RPMI7951 (cell line): ENCODE data around the gene GCC2. TPM values are rescaled to one million over a fixed set of nuclear protein-coding genes. Genes with fewer than 3 reads are reported as not detected.
"Not testable (repeated sequence)": the region's sequence is repeated elsewhere in the genome, so short reads cannot be mapped to it uniquely, and the experiment has no call there.

ENCODE experiments used
- DNase-seq: peaks from one replicate; pipeline ENCODE4 v3.0.0-alpha.2; 2012; ENCODE audit warnings: low read depth
- total RNA-seq: library from RNA; depleted of rRNA; stranded (reverse); fragments of >200 nt; shearing (Covaris generic); gene quantifications from 2 replicates; pipeline ENCODE4 v1.2.3, GENCODE V29; 2014

The GCC2 gene
- total RNA-seq, 1 experiment from 2014 or later, result 18.1 TPM

- no peak for DNase-seq
Measured at GRCh38 chr2:108436976-108437375, 12.0 kb upstream of the GCC2 start.

- no peak for DNase-seq
Measured at GRCh38 chr2:108441712-108442111, 7.3 kb upstream of the GCC2 start.

GRCh38 chr2:108444941-108445840 is 3.8 kb upstream of the GCC2 start:
- no peak for DNase-seq

GRCh38 chr2:108446703-108447102 is 2.3 kb upstream of the GCC2 start:
- no peak for DNase-seq

GRCh38 chr2:108447947-108448677 is 894 bp upstream of the GCC2 start:
- DNase-seq, result no peak

- peak; percentile 42 for DNase-seq
Measured at GRCh38 chr2:108449410-108450130, 564 bp downstream of the GCC2 start.

- DNase-seq, result no peak
Measured at GRCh38 chr2:108450863-108451262, 1.9 kb downstream of the GCC2 start.

- DNase-seq, result no peak
Measured at GRCh38 chr2:108451976-108452375, 3.0 kb downstream of the GCC2 start.

- DNase-seq, result not testable (repeated sequence)
Measured at GRCh38 chr2:108453530-108453929, 4.5 kb downstream of the GCC2 start.

GRCh38 chr2:108454440-108454839 is 5.4 kb downstream of the GCC2 start:
- no peak for DNase-seq

GRCh38 chr2:108455571-108455970 is 6.6 kb downstream of the GCC2 start:
- no peak for DNase-seq

GRCh38 chr2:108458082-108458481 is 9.1 kb downstream of the GCC2 start:
- no peak for DNase-seq

- no peak for DNase-seq
Measured at GRCh38 chr2:108459441-108459840, 10.4 kb downstream of the GCC2 start.

- no peak for DNase-seq
Measured at GRCh38 chr2:108460345-108461037, 11.5 kb downstream of the GCC2 start.

GRCh38 chr2:108477099-108477498 is 28.1 kb downstream of the GCC2 start:
- DNase-seq, result no peak

- no peak for DNase-seq
Measured at GRCh38 chr2:108485253-108485652, 36.2 kb downstream of the GCC2 start.

GRCh38 chr2:108490506-108491122 is 41.6 kb downstream of the GCC2 start:
- DNase-seq, result no peak

- no peak for DNase-seq
Measured at GRCh38 chr2:108491848-108492247, 42.8 kb downstream of the GCC2 start.

- DNase-seq, result peak; percentile 83
Measured at GRCh38 chr2:108492364-108492763, 43.4 kb downstream of the GCC2 start.

- not testable (repeated sequence) for DNase-seq
Measured at GRCh38 chr2:108496167-108496566, 47.2 kb downstream of the GCC2 start.

GRCh38 chr2:108507620-108508019 is 58.6 kb downstream of the GCC2 start:
- not testable (repeated sequence) for DNase-seq
